Ishikawa (cell line): ENCODE data around the gene COL12A1.
A peak's percentile ranks its signal among the peaks of the same experiment; 100 is the strongest.

Source experiments
- CEBPB ChIP-seq: IDR thresholded peaks from 2 replicates; pipeline ENCODE4 v1.6.1; 2012
- CREB1 ChIP-seq: IDR thresholded peaks from 2 replicates; pipeline ENCODE4 v1.6.1; 2012; ENCODE audit warnings: low read depth
- EGR1 ChIP-seq: IDR thresholded peaks from 2 replicates; pipeline ENCODE4 v1.6.1; 2012
- EP300 ChIP-seq: IDR thresholded peaks from 2 replicates; pipeline ENCODE4 v1.6.1; 2012; ENCODE audit warnings: borderline replicate concordance
- FOXM1 ChIP-seq: IDR thresholded peaks from 2 replicates; pipeline ENCODE4 v1.6.1; 2012; ENCODE audit warnings: low read depth, borderline replicate concordance
- NFIC ChIP-seq: IDR thresholded peaks from 2 replicates; pipeline ENCODE4 v1.6.1; 2012
- RAD21 ChIP-seq: IDR thresholded peaks from 2 replicates; pipeline ENCODE4 v1.6.1; 2012; ENCODE audit warnings: low read depth
- TAF1 ChIP-seq: IDR thresholded peaks from 2 replicates; pipeline ENCODE4 v1.6.1; 2012; ENCODE audit warnings: low read depth, mild to moderate bottlenecking
- TCF12 ChIP-seq: IDR thresholded peaks from 2 replicates; pipeline ENCODE4 v1.6.1; 2012; ENCODE audit warnings: low read depth
- TEAD4 ChIP-seq: IDR thresholded peaks from 2 replicates; pipeline ENCODE4 v1.6.1; 2012
- YY1 ChIP-seq: IDR thresholded peaks from 2 replicates; pipeline ENCODE4 v1.6.1; 2012; ENCODE audit warnings: low read depth
- ZBTB7A ChIP-seq: IDR thresholded peaks from 2 replicates; pipeline ENCODE4 v1.6.1; 2012; ENCODE audit warnings: low read depth
- TF ChIP-seq, protein P1 (sequence below): IDR thresholded peaks from 2 replicates; pipeline ENCODE4 v1.6.1; 2012
- TF ChIP-seq, protein P2 (sequence below): IDR thresholded peaks from 2 replicates; pipeline ENCODE4 v1.6.1; 2012; ENCODE audit warnings: low read depth, mild to moderate bottlenecking
- TF ChIP-seq, protein P3 (sequence below): IDR thresholded peaks from 2 replicates; pipeline ENCODE4 v1.6.1; 2012

COL12A1 gene

DNA sequence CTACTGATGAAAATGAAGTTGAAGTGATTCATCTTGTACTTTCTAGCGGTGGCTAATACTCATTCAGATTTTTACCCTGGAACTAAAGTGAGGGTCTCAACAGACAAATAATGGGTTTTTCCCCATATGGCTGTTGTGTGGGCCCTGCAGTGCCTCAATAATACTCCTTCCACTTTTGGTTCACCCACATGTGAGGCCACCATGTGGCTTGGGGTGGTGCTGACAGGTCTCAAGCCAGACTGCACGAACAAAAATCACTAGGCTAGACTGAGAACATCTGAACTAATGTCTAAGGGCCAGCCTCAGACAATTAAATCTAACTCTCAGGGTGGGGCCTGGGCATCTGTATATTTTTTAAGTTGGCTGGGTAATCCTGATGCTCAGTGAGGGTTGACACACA, 7.9 kb upstream of the COL12A1 start:
- TF ChIP-seq TEAD4: no peak

DNA sequence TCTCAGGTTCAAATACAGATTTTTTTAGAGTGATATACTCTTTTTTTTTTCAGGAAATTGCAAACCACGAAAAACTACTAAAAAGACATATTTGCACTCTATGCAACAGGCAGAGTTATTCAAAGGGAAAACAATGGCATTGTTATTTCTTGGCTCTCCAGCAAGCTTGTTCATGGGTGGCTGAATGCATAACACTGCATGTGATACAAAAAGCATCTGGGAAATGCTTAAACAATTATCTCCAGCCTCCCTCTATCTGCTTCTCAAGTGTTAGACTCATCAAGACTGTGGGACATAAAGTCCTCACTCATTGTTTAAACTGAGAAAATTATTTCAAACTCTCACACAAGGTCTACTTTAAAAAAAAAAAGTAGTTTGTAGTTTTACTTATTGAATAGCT, 7.3 kb upstream of the COL12A1 start:
- TF ChIP-seq EGR1 (no peak), TCF12 (no peak), NFIC (0 out of 2 replicates have a peak, but pooled peaks have one; percentile 9)

DNA sequence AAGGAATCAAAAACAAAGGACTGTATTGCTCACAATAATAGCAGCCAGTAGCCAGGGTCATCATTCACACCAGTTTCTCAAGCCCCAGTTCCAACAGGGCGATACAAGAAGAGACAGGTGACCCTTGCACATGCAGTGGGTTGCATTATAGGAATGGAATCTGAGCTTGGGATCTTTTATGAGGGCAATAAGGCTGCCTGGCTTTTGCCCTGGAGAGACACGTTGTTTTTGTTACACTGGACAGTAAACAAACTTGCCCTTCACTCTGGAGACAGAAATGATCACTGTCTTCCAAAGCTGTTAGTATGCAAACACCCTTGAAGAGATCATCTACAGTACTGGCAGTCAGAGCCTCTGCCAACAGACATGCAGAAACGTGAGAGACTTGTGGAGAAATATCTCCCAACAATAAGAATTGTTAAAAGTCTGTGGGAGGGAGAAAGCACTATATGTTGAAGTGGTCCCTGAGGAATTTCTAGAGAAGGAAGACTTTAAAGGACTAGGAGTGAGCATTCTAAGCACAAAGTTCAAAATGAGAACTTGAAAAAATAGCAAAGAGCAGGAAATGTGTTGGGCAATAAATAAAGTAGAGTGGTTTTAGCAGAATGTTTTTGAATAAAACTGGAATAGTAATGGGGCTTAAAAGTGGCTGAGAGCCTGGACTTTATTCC, 6.2 kb upstream of the COL12A1 start:
- TF ChIP-seq, protein P1, sequence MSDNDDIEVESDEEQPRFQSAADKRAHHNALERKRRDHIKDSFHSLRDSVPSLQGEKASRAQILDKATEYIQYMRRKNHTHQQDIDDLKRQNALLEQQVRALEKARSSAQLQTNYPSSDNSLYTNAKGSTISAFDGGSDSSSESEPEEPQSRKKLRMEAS: no peak
- TF ChIP-seq TCF12 (no peak), YY1 (no peak), TEAD4 (no peak), TAF1 (no peak), CEBPB (no peak)

DNA sequence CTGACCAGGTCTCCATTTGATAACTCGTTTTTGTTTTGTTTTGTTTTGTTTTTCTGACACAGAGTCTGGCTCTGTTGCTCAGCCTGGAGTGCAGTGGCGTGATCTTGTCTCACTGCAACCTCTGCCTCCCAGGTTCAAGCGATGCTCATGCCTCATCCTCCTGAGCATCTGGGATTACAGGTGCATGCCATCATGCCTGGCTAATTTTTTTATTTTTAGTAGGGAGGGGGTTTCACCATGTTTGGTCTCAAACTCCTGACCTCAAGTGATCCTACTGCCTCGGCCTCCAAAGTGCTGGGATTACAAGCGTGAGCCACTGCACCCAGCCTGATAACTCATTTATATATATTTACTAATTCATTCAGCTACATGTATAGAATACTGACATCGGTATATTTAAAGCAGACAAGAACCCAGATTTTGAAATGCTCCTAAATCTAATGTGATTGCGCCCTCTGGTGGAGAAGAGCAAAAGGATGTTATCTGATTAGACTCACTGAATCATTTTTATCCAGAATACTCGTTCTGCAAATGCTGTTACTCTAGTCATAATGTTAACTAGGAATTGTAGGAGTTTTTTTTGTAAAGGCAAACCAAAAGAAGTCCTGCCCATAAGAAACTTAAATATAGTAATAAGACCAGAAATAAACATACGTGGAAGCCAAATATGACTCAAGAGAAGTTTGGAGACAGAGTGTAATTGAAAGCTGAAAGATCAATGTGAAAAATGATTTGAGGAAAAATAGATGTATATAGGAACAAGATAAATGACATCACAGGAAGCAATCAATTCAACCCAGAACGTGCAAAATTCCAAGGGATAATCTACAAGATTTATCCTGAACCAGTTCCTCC, 5.3 kb upstream of the COL12A1 start:
- TF ChIP-seq FOXM1: no peak
- TF ChIP-seq CEBPB: no peak
- peak; percentile 75 for TF ChIP-seq RAD21
- TF ChIP-seq YY1: no peak
- no peak for TF ChIP-seq NFIC
- no peak for TF ChIP-seq ZBTB7A
- TF ChIP-seq TAF1: no peak
- TF ChIP-seq, protein P2, sequence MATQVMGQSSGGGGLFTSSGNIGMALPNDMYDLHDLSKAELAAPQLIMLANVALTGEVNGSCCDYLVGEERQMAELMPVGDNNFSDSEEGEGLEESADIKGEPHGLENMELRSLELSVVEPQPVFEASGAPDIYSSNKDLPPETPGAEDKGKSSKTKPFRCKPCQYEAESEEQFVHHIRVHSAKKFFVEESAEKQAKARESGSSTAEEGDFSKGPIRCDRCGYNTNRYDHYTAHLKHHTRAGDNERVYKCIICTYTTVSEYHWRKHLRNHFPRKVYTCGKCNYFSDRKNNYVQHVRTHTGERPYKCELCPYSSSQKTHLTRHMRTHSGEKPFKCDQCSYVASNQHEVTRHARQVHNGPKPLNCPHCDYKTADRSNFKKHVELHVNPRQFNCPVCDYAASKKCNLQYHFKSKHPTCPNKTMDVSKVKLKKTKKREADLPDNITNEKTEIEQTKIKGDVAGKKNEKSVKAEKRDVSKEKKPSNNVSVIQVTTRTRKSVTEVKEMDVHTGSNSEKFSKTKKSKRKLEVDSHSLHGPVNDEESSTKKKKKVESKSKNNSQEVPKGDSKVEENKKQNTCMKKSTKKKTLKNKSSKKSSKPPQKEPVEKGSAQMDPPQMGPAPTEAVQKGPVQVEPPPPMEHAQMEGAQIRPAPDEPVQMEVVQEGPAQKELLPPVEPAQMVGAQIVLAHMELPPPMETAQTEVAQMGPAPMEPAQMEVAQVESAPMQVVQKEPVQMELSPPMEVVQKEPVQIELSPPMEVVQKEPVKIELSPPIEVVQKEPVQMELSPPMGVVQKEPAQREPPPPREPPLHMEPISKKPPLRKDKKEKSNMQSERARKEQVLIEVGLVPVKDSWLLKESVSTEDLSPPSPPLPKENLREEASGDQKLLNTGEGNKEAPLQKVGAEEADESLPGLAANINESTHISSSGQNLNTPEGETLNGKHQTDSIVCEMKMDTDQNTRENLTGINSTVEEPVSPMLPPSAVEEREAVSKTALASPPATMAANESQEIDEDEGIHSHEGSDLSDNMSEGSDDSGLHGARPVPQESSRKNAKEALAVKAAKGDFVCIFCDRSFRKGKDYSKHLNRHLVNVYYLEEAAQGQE: no peak

DNA sequence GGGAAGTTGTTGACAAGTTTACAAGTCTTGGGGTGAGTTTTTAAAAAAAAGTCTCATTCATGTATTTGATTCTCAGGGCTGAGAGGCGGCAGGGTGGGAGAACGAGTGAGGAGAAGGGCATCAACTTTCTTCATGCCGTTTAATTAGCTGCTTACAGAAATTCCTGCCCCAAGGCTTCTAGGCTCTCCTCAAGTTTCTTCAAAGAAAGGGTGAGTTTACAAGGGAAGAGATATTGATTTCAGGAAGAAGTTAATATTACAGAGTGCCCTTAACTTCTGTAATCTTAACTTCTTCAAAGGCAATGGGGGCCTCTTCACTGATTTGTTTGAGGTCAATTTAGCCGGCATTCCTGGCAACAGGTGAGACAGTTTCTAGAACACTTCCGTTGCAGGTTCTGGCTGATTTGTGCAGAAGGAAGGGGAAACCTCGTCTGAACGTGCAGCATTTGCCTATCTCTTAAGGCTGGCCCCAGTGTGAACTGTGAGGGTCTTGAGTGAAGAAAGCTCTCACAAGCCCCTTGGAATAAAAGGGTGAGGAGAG, 3.4 kb upstream of the COL12A1 start:
- TF ChIP-seq, protein P1: no peak
- TF ChIP-seq TCF12: no peak
- no peak for TF ChIP-seq CREB1
- TF ChIP-seq, protein P2: no peak
- TF ChIP-seq YY1: no peak
- no peak for TF ChIP-seq NFIC
- TF ChIP-seq, protein P3, sequence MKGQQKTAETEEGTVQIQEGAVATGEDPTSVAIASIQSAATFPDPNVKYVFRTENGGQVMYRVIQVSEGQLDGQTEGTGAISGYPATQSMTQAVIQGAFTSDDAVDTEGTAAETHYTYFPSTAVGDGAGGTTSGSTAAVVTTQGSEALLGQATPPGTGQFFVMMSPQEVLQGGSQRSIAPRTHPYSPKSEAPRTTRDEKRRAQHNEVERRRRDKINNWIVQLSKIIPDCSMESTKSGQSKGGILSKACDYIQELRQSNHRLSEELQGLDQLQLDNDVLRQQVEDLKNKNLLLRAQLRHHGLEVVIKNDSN: no peak
- no peak for TF ChIP-seq FOXM1
- TF ChIP-seq RAD21: no peak
- TF ChIP-seq TEAD4: no peak
- TF ChIP-seq CEBPB: no peak
- no peak for TF ChIP-seq TAF1
- TF ChIP-seq EP300: no peak
- no peak for TF ChIP-seq EGR1
- TF ChIP-seq ZBTB7A: no peak

DNA sequence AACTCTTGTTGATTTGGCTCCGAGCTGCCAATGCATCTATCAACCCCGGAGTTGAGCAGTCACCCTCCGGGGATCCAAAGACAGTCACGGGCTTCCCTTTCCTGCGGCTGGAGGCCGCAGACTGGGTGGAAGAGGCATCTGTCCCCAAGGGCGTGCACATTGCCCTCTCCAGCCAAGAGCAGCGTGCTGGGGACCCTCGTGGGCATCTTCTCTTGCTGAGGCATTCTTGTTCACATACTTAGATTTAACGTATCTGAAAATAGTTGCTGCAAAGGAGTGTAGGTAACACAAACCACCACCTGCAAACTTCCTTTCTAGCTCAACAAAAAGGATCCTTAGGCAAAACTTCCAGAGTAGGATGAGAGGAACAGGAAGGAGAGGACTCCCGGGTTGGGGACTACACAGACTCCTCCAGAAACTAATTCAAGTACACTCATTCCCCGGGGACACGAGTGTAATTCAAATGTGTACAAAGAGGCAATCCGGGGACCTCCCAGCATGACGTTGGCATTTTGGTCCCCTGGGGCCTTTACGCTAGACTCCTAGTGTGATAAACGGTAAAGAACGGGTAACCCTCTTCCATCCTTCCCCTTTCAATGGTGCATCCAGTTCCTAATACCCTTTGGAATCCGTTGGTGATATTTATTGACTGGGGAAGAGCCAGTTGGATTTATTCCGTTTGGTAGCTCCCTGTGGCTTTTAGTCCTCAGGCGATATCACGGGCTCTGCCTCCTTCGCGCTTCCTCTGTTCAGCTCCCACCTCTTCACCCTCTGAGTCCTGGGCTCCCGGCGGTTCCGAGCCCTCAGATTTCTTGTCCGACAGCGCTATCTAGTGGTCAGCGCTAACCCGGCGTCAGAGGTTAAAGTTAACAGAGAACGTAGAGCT, 2.7 kb upstream of the COL12A1 start:
- peak; percentile 98 for TF ChIP-seq RAD21
- TF ChIP-seq, protein P1: 0 out of 2 replicates have a peak, but pooled peaks have one; percentile 15
- TF ChIP-seq TAF1: no peak
